Effector memory CD4-positive, alpha-beta T cell (primary cell): ENCODE results near the gene METTL23.
"Not testable (repeated sequence)": the region's sequence is repeated elsewhere in the genome, so short reads cannot be mapped to it uniquely, and the experiment has no call there.

Experiments
- DNase-seq, 3 donors: peaks; one replicate each; pipeline ENCODE4 v3.0.0-alpha.2; 2020
- H3K27ac ChIP-seq: 2 replicates; pipeline ENCODE4 v1.7.0; 2013; ENCODE audit warnings: mild to moderate bottlenecking, low read length, moderate library complexity; ENCODE audit not compliant: insufficient read depth, poor library complexity, severe bottlenecking
- H3K27me3 ChIP-seq: replicated peaks from 2 replicates; pipeline ENCODE4 v1.7.0; 2013; ENCODE audit warnings: mild to moderate bottlenecking, low read length; ENCODE audit not compliant: insufficient read depth, control insufficient read depth, poor library complexity, severe bottlenecking
- H3K36me3 ChIP-seq: 2 replicates; pipeline ENCODE4 v1.7.0; 2013; ENCODE audit warnings: mild to moderate bottlenecking, low read length, moderate library complexity; ENCODE audit not compliant: control insufficient read depth, insufficient read depth
- H3K4me1 ChIP-seq: 2 replicates; pipeline ENCODE4 v1.7.0; 2013; ENCODE audit warnings: low read length, mild to moderate bottlenecking; ENCODE audit not compliant: control insufficient read depth, insufficient read depth, poor library complexity, severe bottlenecking
- H3K4me3 ChIP-seq: 2 replicates; pipeline ENCODE4 v1.7.0; 2013; ENCODE audit warnings: low read length, low read depth, mild to moderate bottlenecking; ENCODE audit not compliant: insufficient read depth, poor library complexity, severe bottlenecking
- H3K9me3 ChIP-seq: 2 replicates; pipeline ENCODE4 v1.7.0; 2013; ENCODE audit warnings: mild to moderate bottlenecking, low read length, moderate library complexity; ENCODE audit not compliant: control insufficient read depth

The METTL23 gene

DNA sequence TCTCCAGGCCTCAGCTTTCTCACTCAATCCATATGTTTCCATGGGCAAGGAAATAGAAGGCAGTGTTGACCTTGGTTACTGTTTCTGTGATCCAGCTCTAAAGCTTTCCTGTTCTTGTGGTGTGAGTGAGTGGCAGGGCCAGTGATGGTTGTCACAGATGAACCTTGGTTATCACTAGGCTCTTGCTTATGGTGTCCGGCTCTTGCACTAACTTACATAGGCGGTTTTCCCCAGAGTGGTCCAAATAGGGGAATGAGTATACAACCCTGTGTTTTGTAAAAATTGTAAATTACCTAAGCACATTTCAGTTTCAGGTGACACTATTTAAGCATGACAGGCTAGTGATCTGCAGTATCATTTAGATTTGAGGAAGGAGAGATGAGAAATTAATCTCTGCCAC is 18.1 kb downstream of the METTL23 start:
- H3K27ac ChIP-seq: no peak overlapping the region
- no peaks in the 10 kb centered on the region for H3K27me3 ChIP-seq
- H3K4me3 ChIP-seq: no peak overlapping the region
- DNase-seq: no peak
- no peaks in the 10 kb centered on the region for H3K4me1 ChIP-seq
- H3K36me3 ChIP-seq: peaks cover 35% of the 10 kb centered on the region
- no peaks in the 10 kb centered on the region for H3K9me3 ChIP-seq

DNA sequence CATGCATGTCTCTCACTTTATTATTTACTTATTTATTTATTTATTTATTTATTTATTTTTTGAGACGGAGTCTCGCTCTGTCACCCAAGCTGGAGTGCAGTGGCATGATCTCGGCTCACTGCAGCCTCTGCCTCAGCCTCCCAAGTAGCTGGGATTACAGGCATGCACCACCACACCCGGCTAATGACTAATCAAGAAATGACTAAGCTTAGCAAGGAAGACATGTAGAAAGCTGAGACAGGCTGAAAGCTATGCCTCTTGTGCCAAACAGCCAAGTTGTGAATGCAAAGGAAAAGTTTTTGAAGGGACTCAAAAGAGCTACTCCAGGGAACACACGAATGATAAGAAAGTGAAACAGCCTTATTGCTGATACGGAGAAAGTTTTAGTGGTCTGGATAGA is 19.1 kb downstream of the METTL23 start:
- H3K4me3 ChIP-seq, H3K27me3 ChIP-seq, H3K27ac ChIP-seq, H3K9me3 ChIP-seq, H3K4me1 ChIP-seq, DNase-seq: not testable (repeated sequence)
- H3K36me3 ChIP-seq: peaks cover 35% of the 10 kb centered on the region

DNA sequence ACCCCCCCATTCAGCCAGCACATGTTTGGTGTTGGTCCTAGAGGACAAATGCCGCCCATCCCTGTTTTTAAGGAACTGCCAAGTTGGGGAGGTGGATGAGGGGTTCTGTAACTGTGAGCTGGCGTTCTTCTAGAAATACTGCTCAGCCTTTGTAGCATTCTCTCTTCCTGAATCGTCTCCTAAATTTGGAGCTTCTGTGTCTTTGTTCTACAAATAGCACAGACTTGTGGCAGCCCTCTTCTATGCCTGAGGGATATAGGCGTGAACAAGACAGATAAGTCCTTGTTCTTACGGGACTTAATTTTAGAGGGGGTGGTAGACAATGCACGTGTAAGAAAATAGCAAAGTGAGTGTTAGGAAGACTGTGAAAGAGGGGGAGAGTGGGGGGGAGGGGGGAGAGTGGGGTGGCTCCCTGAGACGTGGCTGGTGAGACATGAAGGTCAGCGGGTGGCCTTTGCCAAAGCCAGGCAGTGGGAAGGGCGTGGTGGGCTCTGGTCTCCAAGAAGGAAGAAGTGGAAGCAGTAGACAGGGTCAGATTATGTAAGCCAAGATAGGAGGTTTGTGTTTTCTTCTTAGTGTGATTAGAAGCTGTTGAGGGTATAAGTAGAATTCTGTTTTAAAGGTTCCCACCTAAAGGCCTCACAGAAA is 21.2 kb downstream of the METTL23 start:
- DNase-seq: no peak
- H3K36me3 ChIP-seq: peaks cover 29% of the 10 kb centered on the region

GRCh38 chr17:76748657-76749056 is 22.0 kb downstream of the METTL23 start:
- Histone ChIP-seq H3K27ac (no peak overlapping the region), H3K4me3 (no peak overlapping the region), H3K4me1 (peaks cover 16% of the 10 kb centered on the region), H3K9me3 (no peaks in the 10 kb centered on the region), H3K36me3 (peaks cover 25% of the 10 kb centered on the region), H3K27me3 (no peaks in the 10 kb centered on the region)
- no peak for DNase-seq

More for the DNA sequence above, 21.2 kb downstream of the METTL23 start:
- Histone ChIP-seq H3K4me1 (peaks cover 16% of the 10 kb centered on the region), H3K27ac (no peak overlapping the region), H3K4me3 (no peak overlapping the region), H3K27me3 (no peaks in the 10 kb centered on the region), H3K9me3 (no peaks in the 10 kb centered on the region)

GRCh38 chr17:76751416-76751993 is 24.9 kb downstream of the METTL23 start:
- DNase-seq: no peak
- peak overlapping the region; percentile 55 for H3K27ac ChIP-seq
- H3K9me3 ChIP-seq: no peaks in the 10 kb centered on the region
- H3K27me3 ChIP-seq: no peaks in the 10 kb centered on the region
- H3K4me1 ChIP-seq: peaks cover 20% of the 10 kb centered on the region
- H3K36me3 ChIP-seq: peaks cover 6% of the 10 kb centered on the region
- H3K4me3 ChIP-seq: no peak overlapping the region

- Histone ChIP-seq H3K27me3 (no peaks in the 10 kb centered on the region), H3K4me1 (peaks cover 20% of the 10 kb centered on the region), H3K4me3 (no peak overlapping the region), H3K36me3 (peaks cover 6% of the 10 kb centered on the region), H3K27ac (peak overlapping the region; percentile 55), H3K9me3 (no peaks in the 10 kb centered on the region)
- DNase-seq: peak in 1 of 3 donors; percentile 11
Observed at GRCh38 chr17:76752006-76752405, 25.4 kb downstream of the METTL23 start.

DNA sequence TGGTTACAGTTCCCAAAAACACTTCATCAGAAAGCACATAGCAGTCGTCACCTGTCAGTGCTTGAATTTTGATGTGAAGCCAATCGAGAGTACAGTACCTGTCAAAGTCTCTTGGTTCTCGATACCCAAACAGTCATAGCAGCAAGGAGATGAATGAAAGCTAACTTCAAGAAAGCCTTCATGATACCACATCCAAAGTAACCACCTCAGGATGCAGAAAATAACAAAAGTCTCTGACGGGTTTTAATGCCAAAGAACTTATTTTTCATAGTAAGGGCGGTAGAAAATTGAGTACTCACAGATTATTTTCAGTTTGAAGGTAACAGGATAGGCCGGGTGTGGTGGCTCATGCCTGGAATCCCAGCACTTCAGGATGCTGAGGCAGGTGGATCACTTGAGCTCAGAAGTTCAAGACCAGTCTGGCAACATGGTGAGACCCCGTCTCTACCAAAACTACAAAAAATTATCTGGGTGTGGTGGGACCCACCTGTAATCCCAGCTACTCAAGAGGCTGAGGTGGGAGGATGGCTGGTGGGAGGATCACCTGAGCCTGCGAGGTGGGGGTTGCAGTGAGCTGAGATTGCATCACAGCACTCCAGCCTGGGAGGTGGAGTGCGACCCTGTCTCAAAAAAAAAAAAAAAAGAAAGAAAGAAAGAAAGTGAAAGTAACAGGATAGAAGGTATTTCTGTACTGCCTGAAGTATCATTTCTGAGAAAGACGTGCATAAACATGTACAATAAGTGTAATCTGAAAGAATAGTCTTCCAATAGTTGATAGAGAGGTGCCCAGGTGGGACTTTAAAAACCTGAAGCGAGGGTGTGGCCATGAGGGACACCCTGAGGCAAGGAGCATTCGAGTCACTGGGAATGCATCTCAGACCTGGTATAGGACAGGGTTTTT is 26.7 kb downstream of the METTL23 start:
- peak in 1 of 3 donors; percentile 22 for DNase-seq
- Histone ChIP-seq H3K9me3 (no peaks in the 10 kb centered on the region), H3K4me3 (peak overlapping the region; percentile 50), H3K36me3 (peaks cover 6% of the 10 kb centered on the region), H3K4me1 (peaks cover 20% of the 10 kb centered on the region), H3K27ac (peak overlapping the region; percentile 80), H3K27me3 (no peaks in the 10 kb centered on the region)

GRCh38 chr17:76755285-76755684 is 28.6 kb downstream of the METTL23 start:
- Histone ChIP-seq H3K27me3 (no peaks in the 10 kb centered on the region), H3K9me3 (no peaks in the 10 kb centered on the region), H3K36me3 (no peaks in the 10 kb centered on the region), H3K27ac (no peak overlapping the region), H3K4me1 (peaks cover 20% of the 10 kb centered on the region), H3K4me3 (no peak overlapping the region)
- no peak for DNase-seq

- DNase-seq: no peak
- Histone ChIP-seq H3K36me3 (no peaks in the 10 kb centered on the region), H3K27me3 (no peaks in the 10 kb centered on the region), H3K27ac (no peak overlapping the region), H3K4me1 (peaks cover 11% of the 10 kb centered on the region), H3K4me3 (no peak overlapping the region), H3K9me3 (no peaks in the 10 kb centered on the region)
Observed at GRCh38 chr17:76757256-76757655, 30.6 kb downstream of the METTL23 start.

DNA sequence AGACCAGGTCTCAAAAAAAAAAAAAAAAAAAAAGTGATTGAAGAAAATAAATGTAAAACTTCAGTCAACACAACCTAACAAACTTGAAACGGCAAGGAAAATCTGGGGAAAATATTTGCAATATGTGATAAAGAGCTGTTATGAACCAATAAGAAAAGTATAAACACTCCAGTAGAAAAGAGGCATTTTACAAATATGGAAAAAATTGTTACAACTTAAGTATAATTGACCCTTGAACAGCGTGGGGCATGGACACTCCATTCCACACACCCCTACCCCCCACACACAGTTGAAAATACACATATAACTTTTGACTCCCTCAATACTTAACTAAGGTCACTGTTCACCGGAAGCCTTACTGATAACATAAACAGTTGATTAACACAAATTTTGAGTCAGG is 31.9 kb downstream of the METTL23 start:
- Histone ChIP-seq H3K27ac (no peak overlapping the region), H3K9me3 (no peaks in the 10 kb centered on the region), H3K27me3 (no peaks in the 10 kb centered on the region), H3K4me1 (peaks cover 4% of the 10 kb centered on the region), H3K4me3 (no peak overlapping the region), H3K36me3 (no peaks in the 10 kb centered on the region)
- no peak for DNase-seq
